GM12873 (cell line): ENCODE measurements around the gene PROSER3.

Experiments
- TF ChIP-seq, protein P1 (sequence below): IDR thresholded peaks from 2 replicates; pipeline ENCODE4 v1.5.1; 2012; ENCODE audit warnings: low read depth, mild to moderate bottlenecking, moderate library complexity, low read length, control low read depth; ENCODE audit not compliant: insufficient read depth; ENCODE audit errors: missing control alignments

PROSER3 gene

DNA sequence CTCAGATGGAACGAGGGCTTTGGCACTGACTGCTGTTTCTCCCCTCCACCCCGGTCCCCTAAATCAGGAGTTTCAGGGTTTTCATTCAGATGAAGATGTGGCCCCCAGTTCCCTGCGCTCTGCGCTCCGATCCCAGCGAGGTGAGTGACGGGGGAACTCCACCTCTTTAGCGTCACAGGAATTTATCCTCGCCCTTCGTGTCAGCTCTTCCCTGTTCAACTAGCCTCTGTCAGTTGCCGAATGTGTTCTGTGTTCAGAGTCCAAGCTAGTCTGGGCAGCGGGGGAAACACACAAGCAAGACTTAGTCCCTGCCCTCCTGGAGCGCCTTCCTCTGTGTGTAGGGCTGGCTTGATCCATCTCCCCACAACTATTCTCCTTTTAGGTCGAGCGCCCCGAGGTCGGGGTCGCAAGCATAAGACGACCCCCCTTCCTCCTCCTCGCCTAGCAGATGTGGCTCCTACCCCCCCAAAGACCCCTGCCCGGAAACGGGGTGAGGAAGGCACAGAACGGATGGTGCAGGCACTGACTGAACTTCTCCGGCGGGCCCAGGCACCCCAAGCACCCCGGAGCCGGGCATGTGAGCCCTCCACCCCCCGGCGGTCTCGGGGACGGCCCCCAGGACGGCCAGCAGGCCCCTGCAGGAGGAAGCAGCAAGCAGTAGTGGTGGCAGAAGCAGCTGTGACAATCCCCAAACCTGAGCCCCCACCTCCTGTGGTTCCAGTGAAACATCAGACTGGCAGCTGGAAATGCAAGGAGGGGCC is 38.4 kb upstream of the PROSER3 start:
- TF ChIP-seq, protein P1, sequence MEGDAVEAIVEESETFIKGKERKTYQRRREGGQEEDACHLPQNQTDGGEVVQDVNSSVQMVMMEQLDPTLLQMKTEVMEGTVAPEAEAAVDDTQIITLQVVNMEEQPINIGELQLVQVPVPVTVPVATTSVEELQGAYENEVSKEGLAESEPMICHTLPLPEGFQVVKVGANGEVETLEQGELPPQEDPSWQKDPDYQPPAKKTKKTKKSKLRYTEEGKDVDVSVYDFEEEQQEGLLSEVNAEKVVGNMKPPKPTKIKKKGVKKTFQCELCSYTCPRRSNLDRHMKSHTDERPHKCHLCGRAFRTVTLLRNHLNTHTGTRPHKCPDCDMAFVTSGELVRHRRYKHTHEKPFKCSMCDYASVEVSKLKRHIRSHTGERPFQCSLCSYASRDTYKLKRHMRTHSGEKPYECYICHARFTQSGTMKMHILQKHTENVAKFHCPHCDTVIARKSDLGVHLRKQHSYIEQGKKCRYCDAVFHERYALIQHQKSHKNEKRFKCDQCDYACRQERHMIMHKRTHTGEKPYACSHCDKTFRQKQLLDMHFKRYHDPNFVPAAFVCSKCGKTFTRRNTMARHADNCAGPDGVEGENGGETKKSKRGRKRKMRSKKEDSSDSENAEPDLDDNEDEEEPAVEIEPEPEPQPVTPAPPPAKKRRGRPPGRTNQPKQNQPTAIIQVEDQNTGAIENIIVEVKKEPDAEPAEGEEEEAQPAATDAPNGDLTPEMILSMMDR, result no peak

DNA sequence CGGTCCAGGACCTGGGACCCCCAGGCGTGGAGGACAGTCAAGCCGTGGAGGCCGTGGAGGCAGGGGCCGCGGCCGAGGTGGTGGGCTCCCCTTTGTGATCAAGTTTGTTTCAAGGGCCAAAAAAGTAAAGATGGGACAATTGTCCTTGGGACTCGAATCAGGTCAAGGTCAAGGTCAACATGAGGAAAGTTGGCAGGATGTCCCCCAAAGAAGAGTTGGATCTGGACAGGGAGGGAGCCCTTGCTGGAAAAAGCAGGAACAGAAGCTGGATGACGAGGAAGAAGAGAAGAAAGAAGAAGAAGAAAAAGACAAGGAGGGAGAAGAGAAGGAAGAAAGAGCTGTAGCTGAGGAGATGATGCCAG is 37.8 kb upstream of the PROSER3 start:
- TF ChIP-seq, protein P1, result no peak

DNA sequence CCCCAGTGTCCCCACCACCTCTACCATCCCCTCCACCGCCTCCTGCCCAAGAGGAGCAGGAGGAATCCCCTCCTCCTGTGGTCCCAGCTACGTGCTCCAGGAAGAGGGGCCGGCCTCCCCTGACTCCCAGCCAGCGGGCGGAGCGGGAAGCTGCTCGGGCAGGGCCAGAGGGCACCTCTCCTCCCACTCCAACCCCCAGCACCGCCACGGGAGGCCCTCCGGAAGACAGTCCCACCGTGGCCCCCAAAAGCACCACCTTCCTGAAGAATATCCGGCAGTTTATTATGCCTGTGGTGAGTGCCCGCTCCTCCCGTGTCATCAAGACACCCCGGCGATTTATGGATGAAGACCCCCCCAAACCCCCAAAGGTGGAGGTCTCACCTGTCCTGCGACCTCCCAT is 37.3 kb upstream of the PROSER3 start:
- TF ChIP-seq, protein P1, result no peak

DNA sequence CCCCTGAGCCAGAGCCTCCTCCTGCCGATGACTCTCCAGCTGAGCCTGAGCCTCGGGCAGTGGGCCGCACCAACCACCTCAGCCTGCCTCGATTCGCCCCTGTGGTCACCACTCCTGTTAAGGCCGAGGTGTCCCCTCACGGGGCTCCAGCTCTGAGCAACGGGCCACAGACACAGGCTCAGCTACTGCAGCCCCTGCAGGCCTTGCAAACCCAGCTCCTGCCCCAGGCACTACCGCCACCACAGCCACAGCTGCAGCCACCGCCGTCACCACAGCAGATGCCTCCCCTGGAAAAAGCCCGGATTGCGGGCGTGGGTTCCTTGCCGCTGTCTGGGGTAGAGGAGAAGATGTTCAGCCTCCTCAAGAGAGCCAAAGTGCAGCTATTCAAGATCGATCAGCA is 36.6 kb upstream of the PROSER3 start:
- TF ChIP-seq, protein P1, result no peak

DNA sequence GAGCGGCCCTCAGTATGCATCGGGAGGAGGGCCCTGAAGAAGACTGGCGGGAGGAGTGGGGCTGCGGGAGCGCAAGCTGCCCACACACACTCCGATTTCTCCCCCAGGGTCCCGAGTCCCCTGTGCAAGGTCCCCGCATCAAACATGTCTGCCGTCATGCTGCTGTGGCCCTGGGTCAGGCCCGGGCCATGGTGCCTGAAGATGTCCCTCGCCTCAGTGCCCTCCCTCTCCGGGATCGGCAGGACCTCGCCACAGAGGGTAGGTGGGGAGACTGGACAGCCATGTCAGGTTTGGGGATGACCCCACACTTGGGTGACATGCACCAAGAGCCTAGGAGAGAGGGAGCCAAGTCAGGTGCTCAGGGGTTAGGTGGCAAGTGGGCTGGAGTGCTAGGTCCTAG is 35.5 kb upstream of the PROSER3 start:
- TF ChIP-seq, protein P1, result no peak

DNA sequence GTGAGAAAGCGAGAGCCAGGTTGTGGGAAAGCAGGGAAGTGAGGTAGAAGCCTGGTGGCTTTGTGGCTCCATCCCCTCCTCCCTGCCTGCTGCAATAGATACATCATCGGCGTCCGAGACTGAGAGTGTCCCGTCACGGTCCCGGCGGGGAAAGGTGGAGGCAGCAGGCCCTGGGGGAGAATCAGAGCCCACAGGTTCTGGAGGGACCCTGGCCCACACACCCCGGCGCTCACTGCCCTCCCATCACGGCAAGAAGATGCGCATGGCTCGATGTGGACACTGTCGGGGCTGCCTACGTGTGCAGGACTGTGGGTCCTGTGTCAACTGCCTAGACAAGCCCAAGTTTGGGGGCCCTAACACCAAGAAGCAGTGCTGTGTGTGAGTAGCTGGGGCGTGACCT is 35.1 kb upstream of the PROSER3 start:
- TF ChIP-seq, protein P1, result no peak

DNA sequence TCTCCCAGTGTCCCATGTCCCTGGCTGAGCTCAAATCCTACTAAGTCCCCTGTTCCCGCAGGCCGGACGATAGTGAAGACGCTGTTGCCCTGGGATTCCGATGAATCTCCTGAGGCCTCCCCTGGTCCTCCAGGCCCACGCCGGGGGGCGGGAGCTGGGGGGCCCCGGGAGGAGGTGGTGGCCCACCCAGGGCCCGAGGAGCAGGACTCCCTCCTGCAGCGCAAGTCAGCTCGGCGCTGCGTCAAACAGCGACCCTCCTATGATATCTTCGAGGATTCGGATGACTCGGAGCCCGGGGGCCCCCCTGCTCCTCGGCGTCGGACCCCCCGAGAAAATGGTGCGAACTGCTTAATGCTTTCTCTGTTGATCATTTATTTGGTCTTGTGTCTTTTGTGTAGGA is 34.3 kb upstream of the PROSER3 start:
- TF ChIP-seq, protein P1, result no peak
